Measurements from ENCODE around the gene TGFBR2.

Gene TGFBR2

DNA sequence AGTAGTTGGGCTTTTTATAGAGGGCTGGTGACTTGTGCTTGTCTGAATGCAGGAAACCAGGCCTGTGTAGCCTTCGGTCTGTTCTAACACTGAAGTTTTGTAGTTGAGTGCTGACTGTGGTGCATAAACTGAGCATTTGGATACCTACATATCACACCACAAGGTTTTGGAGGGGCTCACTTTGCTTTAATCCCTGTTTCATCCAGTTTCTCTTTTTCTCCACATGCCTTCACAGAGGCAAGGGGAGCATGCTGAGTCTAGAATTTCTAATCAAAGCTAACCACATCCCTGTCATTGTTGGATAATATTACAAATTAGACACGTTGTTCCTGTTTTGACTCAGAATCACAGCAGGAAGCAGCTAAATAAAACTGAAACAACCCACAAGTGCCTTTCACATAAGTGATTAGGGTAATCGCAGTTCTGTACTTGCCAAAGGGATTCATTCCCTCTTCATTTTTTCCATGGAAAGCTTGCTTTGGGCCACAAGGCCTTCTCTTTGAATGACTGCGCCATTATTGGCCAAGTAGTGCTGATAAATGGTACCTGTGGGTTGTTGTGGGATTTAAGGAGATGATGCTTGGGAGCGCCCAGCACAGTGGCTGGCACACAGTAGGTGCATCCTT is 48.9 kb downstream of the TGFBR2 start (continued):
- TF ChIP-seq, protein P1, sequence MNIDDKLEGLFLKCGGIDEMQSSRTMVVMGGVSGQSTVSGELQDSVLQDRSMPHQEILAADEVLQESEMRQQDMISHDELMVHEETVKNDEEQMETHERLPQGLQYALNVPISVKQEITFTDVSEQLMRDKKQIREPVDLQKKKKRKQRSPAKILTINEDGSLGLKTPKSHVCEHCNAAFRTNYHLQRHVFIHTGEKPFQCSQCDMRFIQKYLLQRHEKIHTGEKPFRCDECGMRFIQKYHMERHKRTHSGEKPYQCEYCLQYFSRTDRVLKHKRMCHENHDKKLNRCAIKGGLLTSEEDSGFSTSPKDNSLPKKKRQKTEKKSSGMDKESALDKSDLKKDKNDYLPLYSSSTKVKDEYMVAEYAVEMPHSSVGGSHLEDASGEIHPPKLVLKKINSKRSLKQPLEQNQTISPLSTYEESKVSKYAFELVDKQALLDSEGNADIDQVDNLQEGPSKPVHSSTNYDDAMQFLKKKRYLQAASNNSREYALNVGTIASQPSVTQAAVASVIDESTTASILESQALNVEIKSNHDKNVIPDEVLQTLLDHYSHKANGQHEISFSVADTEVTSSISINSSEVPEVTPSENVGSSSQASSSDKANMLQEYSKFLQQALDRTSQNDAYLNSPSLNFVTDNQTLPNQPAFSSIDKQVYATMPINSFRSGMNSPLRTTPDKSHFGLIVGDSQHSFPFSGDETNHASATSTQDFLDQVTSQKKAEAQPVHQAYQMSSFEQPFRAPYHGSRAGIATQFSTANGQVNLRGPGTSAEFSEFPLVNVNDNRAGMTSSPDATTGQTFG (tag by site-specific recombination; IDR thresholded peaks at IDR 0.05; ENCODE audit: borderline replicate concordance), result no peak
- TF ChIP-seq ZNF561 (tag by site-specific recombination; IDR thresholded peaks at IDR 0.05; ENCODE audit: borderline replicate concordance) (no peak), ZNF335 (tag by site-specific recombination; conservative IDR thresholded peaks at IDR 0.05) (no peak), MZF1 (tag by site-specific recombination; IDR thresholded peaks at IDR 0.05; ENCODE audit: borderline replicate concordance) (0 out of 2 replicates have a peak, but pooled peaks have one; percentile 17), TCF7L2 (IDR thresholded peaks at IDR 0.05; ENCODE audit: borderline replicate concordance, low read depth, low read length) (no peak), SCRT2 (tag by site-specific recombination; IDR thresholded peaks at IDR 0.05) (0 out of 2 replicates have a peak, but pooled peaks have one; percentile 20), ZNF837 (tag by site-specific recombination; IDR thresholded peaks at IDR 0.05) (no peak), OSR2 (tag by site-specific recombination; IDR thresholded peaks at IDR 0.05) (peak; percentile 68; the same call in 1 of the 2 replicates), KLF1 (tag by site-specific recombination; IDR thresholded peaks at IDR 0.05) (no peak)
- TF ChIP-seq, protein P2, sequence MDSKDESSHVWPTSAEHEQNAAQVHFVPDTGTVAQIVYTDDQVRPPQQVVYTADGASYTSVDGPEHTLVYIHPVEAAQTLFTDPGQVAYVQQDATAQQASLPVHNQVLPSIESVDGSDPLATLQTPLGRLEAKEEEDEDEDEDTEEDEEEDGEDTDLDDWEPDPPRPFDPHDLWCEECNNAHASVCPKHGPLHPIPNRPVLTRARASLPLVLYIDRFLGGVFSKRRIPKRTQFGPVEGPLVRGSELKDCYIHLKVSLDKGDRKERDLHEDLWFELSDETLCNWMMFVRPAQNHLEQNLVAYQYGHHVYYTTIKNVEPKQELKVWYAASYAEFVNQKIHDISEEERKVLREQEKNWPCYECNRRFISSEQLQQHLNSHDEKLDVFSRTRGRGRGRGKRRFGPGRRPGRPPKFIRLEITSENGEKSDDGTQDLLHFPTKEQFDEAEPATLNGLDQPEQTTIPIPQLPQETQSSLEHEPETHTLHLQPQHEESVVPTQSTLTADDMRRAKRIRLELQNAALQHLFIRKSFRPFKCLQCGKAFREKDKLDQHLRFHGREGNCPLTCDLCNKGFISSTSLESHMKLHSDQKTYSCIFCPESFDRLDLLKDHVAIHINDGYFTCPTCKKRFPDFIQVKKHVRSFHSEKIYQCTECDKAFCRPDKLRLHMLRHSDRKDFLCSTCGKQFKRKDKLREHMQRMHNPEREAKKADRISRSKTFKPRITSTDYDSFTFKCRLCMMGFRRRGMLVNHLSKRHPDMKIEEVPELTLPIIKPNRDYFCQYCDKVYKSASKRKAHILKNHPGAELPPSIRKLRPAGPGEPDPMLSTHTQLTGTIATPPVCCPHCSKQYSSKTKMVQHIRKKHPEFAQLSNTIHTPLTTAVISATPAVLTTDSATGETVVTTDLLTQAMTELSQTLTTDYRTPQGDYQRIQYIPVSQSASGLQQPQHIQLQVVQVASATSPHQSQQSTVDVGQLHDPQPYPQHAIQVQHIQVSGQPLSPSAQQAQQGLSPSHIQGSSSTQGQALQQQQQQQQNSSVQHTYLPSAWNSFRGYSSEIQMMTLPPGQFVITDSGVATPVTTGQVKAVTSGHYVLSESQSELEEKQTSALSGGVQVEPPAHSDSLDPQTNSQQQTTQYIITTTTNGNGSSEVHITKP (tag by site-specific recombination; IDR thresholded peaks at IDR 0.05), result no peak
- TF ChIP-seq, protein P3, sequence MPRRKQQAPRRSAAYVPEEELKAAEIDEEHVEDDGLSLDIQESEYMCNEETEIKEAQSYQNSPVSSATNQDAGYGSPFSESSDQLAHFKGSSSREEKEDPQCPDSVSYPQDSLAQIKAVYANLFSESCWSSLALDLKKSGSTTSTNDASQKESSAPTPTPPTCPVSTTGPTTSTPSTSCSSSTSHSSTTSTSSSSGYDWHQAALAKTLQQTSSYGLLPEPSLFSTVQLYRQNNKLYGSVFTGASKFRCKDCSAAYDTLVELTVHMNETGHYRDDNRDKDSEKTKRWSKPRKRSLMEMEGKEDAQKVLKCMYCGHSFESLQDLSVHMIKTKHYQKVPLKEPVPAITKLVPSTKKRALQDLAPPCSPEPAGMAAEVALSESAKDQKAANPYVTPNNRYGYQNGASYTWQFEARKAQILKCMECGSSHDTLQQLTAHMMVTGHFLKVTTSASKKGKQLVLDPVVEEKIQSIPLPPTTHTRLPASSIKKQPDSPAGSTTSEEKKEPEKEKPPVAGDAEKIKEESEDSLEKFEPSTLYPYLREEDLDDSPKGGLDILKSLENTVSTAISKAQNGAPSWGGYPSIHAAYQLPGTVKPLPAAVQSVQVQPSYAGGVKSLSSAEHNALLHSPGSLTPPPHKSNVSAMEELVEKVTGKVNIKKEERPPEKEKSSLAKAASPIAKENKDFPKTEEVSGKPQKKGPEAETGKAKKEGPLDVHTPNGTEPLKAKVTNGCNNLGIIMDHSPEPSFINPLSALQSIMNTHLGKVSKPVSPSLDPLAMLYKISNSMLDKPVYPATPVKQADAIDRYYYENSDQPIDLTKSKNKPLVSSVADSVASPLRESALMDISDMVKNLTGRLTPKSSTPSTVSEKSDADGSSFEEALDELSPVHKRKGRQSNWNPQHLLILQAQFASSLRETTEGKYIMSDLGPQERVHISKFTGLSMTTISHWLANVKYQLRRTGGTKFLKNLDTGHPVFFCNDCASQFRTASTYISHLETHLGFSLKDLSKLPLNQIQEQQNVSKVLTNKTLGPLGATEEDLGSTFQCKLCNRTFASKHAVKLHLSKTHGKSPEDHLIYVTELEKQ (tag by site-specific recombination; IDR thresholded peaks at IDR 0.05; ENCODE audit: borderline replicate concordance), result peak; percentile 58; the same call in 1 of the 2 replicates
- TF ChIP-seq, protein P4, sequence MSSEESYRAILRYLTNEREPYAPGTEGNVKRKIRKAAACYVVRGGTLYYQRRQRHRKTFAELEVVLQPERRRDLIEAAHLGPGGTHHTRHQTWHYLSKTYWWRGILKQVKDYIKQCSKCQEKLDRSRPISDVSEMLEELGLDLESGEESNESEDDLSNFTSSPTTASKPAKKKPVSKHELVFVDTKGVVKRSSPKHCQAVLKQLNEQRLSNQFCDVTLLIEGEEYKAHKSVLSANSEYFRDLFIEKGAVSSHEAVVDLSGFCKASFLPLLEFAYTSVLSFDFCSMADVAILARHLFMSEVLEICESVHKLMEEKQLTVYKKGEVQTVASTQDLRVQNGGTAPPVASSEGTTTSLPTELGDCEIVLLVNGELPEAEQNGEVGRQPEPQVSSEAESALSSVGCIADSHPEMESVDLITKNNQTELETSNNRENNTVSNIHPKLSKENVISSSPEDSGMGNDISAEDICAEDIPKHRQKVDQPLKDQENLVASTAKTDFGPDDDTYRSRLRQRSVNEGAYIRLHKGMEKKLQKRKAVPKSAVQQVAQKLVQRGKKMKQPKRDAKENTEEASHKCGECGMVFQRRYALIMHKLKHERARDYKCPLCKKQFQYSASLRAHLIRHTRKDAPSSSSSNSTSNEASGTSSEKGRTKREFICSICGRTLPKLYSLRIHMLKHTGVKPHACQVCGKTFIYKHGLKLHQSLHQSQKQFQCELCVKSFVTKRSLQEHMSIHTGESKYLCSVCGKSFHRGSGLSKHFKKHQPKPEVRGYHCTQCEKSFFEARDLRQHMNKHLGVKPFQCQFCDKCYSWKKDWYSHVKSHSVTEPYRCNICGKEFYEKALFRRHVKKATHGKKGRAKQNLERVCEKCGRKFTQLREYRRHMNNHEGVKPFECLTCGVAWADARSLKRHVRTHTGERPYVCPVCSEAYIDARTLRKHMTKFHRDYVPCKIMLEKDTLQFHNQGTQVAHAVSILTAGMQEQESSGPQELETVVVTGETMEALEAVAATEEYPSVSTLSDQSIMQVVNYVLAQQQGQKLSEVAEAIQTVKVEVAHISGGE (tag by site-specific recombination; conservative IDR thresholded peaks at IDR 0.05; ENCODE audit: low read depth), result no peak

All from HEK293 (cell line).